ENCODE results near the gene CSNK1A1L. TPM values are rescaled to one million over a fixed set of nuclear protein-coding genes. Genes with fewer than 3 reads are reported as not detected.

Gene CSNK1A1L
- total RNA-seq, 4 donors from 2014 or later = not detected

GRCh38 chr13:37129866-37130265 is 24.4 kb upstream of the CSNK1A1L start:
- Histone ChIP-seq H3K4me1 (peaks cover 5 to 12% (median 6%) of the 10 kb centered on the region in 4 donors), H3K27ac (replicated peaks in 1 of 4) (no peak overlapping the region), H3K4me3 (no peak overlapping the region), H3K36me3 (no peaks in the 10 kb centered on the region), H3K27me3 (no peaks in the 10 kb centered on the region), H3K9me3 (no peaks in the 10 kb centered on the region)
- 59% methylated on average over 4 of the region's 4 CpGs for WGBS
- intact Hi-C loops (cut with DNase I) = no loop called here
- TF ChIP-seq POLR2A (IDR thresholded peaks at IDR 0.05; ENCODE audit: low read depth) (no peak), CTCF (IDR thresholded peaks at IDR 0.05) (no peak)
- DNase-seq (ENCODE audit: extremely low spot score) = no peak

GRCh38 chr13:37127691-37128241 is 22.3 kb upstream of the CSNK1A1L start:
- peak overlapping the region in 2 of 4 donors; percentile 15 to 58 for H3K27ac ChIP-seq (replicated peaks in 1 of 4)
- H3K9me3 ChIP-seq = no peaks in the 10 kb centered on the region
- no peak overlapping the region for H3K4me3 ChIP-seq
- intact Hi-C loops (cut with DNase I) = no loop called here
- H3K36me3 ChIP-seq = no peaks in the 10 kb centered on the region
- WGBS = 21% methylated on average over 3 of the region's 3 CpGs
- H3K27me3 ChIP-seq = no peaks in the 10 kb centered on the region
- no peak for DNase-seq (ENCODE audit: extremely low spot score)
- H3K4me1 ChIP-seq = peaks cover 5 to 12% (median 6%) of the 10 kb centered on the region in 4 donors
- TF ChIP-seq POLR2A (IDR thresholded peaks at IDR 0.05; ENCODE audit: low read depth) = no peak
- TF ChIP-seq POLR2AphosphoS5 (IDR thresholded peaks at IDR 0.05) = no peak
- no peak for TF ChIP-seq CTCF (IDR thresholded peaks at IDR 0.05)
- no peak for TF ChIP-seq EP300 (IDR thresholded peaks at IDR 0.05)

GRCh38 chr13:37123337-37123736 is 17.9 kb upstream of the CSNK1A1L start:
- no peaks in the 10 kb centered on the region for H3K27me3 ChIP-seq
- H3K27ac ChIP-seq (replicated peaks in 1 of 4) = no peak overlapping the region
- H3K4me1 ChIP-seq = peaks cover 5 to 11% (median 6%) of the 10 kb centered on the region in 4 donors
- no peak for TF ChIP-seq POLR2A (IDR thresholded peaks at IDR 0.05; ENCODE audit: low read depth)
- no peak for TF ChIP-seq EP300 (IDR thresholded peaks at IDR 0.05)
- TF ChIP-seq POLR2AphosphoS5 (IDR thresholded peaks at IDR 0.05) = no peak
- TF ChIP-seq CTCF (IDR thresholded peaks at IDR 0.05) = no peak
- no peaks in the 10 kb centered on the region for H3K9me3 ChIP-seq
- DNase-seq (ENCODE audit: extremely low spot score) = no peak
- H3K36me3 ChIP-seq = no peaks in the 10 kb centered on the region
- whole genome bisulfite sequencing = 74% methylated on average over 1 of the region's 1 CpG
- no peak overlapping the region for H3K4me3 ChIP-seq
- intact Hi-C loops (cut with DNase I) = no loop called here

GRCh38 chr13:37118016-37118415 is 12.6 kb upstream of the CSNK1A1L start:
- WGBS = 20% methylated on average over 3 of the region's 3 CpGs
- H3K27me3 ChIP-seq = no peaks in the 10 kb centered on the region
- no peak for TF ChIP-seq EP300 (IDR thresholded peaks at IDR 0.05)
- no peak for TF ChIP-seq CTCF (IDR thresholded peaks at IDR 0.05)
- no peak for TF ChIP-seq POLR2AphosphoS5 (IDR thresholded peaks at IDR 0.05)
- TF ChIP-seq POLR2A (IDR thresholded peaks at IDR 0.05; ENCODE audit: low read depth) = no peak
- peaks cover 0 to 5% (median 0%) of the 10 kb centered on the region in 4 donors for H3K4me1 ChIP-seq
- no peaks in the 10 kb centered on the region for H3K9me3 ChIP-seq
- no peak for DNase-seq (ENCODE audit: extremely low spot score)
- no peaks in the 10 kb centered on the region for H3K36me3 ChIP-seq
- no peak overlapping the region for H3K27ac ChIP-seq (replicated peaks in 1 of 4)
- intact Hi-C loops (cut with DNase I) = loop anchor here (10.0 kb wide), 1 partner anchor 487 kb away; no protein-coding TSS in a partner anchor
- no peak overlapping the region for H3K4me3 ChIP-seq

GRCh38 chr13:37114250-37114649 is 8.8 kb upstream of the CSNK1A1L start:
- Histone ChIP-seq H3K4me3 (no peak overlapping the region), H3K9me3 (no peaks in the 10 kb centered on the region), H3K27me3 (no peaks in the 10 kb centered on the region), H3K27ac (replicated peaks in 1 of 4) (no peak overlapping the region), H3K4me1 (peaks cover 0 to 5% (median 5%) of the 10 kb centered on the region in 4 donors), H3K36me3 (no peaks in the 10 kb centered on the region)
- no peak for TF ChIP-seq POLR2A (IDR thresholded peaks at IDR 0.05; ENCODE audit: low read depth)
- TF ChIP-seq POLR2AphosphoS5 (IDR thresholded peaks at IDR 0.05) = no peak
- TF ChIP-seq EP300 (IDR thresholded peaks at IDR 0.05) = no peak
- no peak for TF ChIP-seq CTCF (IDR thresholded peaks at IDR 0.05)
- intact Hi-C loops (cut with DNase I) = loop anchor here (10.0 kb wide), 1 partner anchor 491 kb away; no protein-coding TSS in a partner anchor
- DNase-seq (ENCODE audit: extremely low spot score) = no peak
- 92% methylated on average over 4 of the region's 4 CpGs for WGBS

Measured in esophagus muscularis mucosa (tissue), 4 donors.